Kidney epithelial cell (primary cell): Measurements from ENCODE around the gene PPP2R5C. TPM values are rescaled to one million over a fixed set of nuclear protein-coding genes. Genes with fewer than 3 reads are reported as not detected.
"Not testable (repeated sequence)": the region's sequence is repeated elsewhere in the genome, so short reads cannot be mapped to it uniquely, and the experiment has no call there.

ENCODE experiments used
- DNase-seq: peaks from one replicate; pipeline ENCODE4 v3.0.0-alpha.2; 2010; ENCODE audit warnings: low read depth
- H3K27me3 ChIP-seq: 2 replicates; pipeline ENCODE4 v1.6.0; 2011; ENCODE audit warnings: low read length; ENCODE audit not compliant: control insufficient read depth, insufficient read depth
- H3K36me3 ChIP-seq: 2 replicates; pipeline ENCODE4 v1.5.1; 2011; ENCODE audit warnings: low read length; ENCODE audit not compliant: control insufficient read depth, insufficient read depth
- H3K4me3 ChIP-seq: 2 replicates; pipeline ENCODE4 v1.5.1; 2011; ENCODE audit warnings: low read depth, mild to moderate bottlenecking, control low read depth, low read length
- CTCF ChIP-seq: IDR thresholded peaks from 2 replicates; pipeline ENCODE4 v1.5.1; 2011; ENCODE audit warnings: mild to moderate bottlenecking, moderate library complexity, low read length, control low read depth, inconsistent platforms; ENCODE audit not compliant: insufficient read depth, poor library complexity, severe bottlenecking
- total RNA-seq: library from RNA; depleted of rRNA; stranded (reverse); fragments of >200 nt; gene quantifications from 2 replicates; pipeline ENCODE4 v1.2.3, GENCODE V29; 2015

The PPP2R5C gene
- total RNA-seq: 59.9 and 79.6 TPM in 2 replicates

GRCh38 chr14:101761032-101761880 is at the start of gene PPP2R5C:
PPP2R5C (plus strand) TSS chr14:101761709; CDS start chr14:101761894, 185 bp downstream.
- H3K27me3 ChIP-seq: peaks cover 3% of the 10 kb centered on the region
- H3K4me3 ChIP-seq: peak within 1 kb of the TSS; percentile 73
- TF ChIP-seq CTCF: no peak
- DNase-seq: no peak
- H3K36me3 ChIP-seq: no peaks in the 10 kb centered on the region

- not testable (repeated sequence) for H3K27me3 ChIP-seq, H3K4me3 ChIP-seq, DNase-seq, H3K36me3 ChIP-seq
Measured at GRCh38 chr14:101711857-101712233, 49.7 kb upstream of the PPP2R5C start.

- not testable (repeated sequence) for H3K36me3 ChIP-seq, H3K4me3 ChIP-seq, H3K27me3 ChIP-seq, DNase-seq
Measured at GRCh38 chr14:101712341-101712740, 49.2 kb upstream of the PPP2R5C start.

GRCh38 chr14:101713091-101713490 is 48.4 kb upstream of the PPP2R5C start:
- H3K36me3 ChIP-seq, DNase-seq, H3K27me3 ChIP-seq, H3K4me3 ChIP-seq: not testable (repeated sequence)

- no peak for DNase-seq
- TF ChIP-seq CTCF: no peak
- Histone ChIP-seq H3K36me3 (no peaks in the 10 kb centered on the region), H3K4me3 (no peak overlapping the region), H3K27me3 (no peaks in the 10 kb centered on the region)
Measured at GRCh38 chr14:101713621-101714349, 47.7 kb upstream of the PPP2R5C start.

- DNase-seq: no peak
- no peak for TF ChIP-seq CTCF
- H3K4me3 ChIP-seq: no peak overlapping the region
- no peaks in the 10 kb centered on the region for H3K36me3 ChIP-seq
- no peaks in the 10 kb centered on the region for H3K27me3 ChIP-seq
Measured at GRCh38 chr14:101714394-101714793, 47.1 kb upstream of the PPP2R5C start.

- H3K36me3 ChIP-seq: no peaks in the 10 kb centered on the region
- no peak overlapping the region for H3K4me3 ChIP-seq
- DNase-seq: no peak
- no peak for TF ChIP-seq CTCF
- H3K27me3 ChIP-seq: no peaks in the 10 kb centered on the region
Measured at GRCh38 chr14:101715210-101716076, 46.1 kb upstream of the PPP2R5C start.
